GM12878 (cell line): ENCODE results near the gene UBAC2. TPM values are rescaled to one million over a fixed set of nuclear protein-coding genes. Genes with fewer than 3 reads are reported as not detected.

Source experiments
- ATAC-seq: fragments of 200-7000 bp; cut with Tn5 transposase; 3 replicates; pipeline ENCODE4 v1.9.1; 2020; ENCODE audit warnings: mild to moderate bottlenecking, moderate library complexity
- BruUV-seq: library from RNA; stranded (reverse); fragments of 400-500 nt; replicated peaks from 2 replicates; lab custom pipeline; 2021; lab: Mats Ljungman, UMichigan
- CTCF ChIA-PET: fragments of 300-600 bp; sonication (Branson Sonifier 250); formaldehyde crosslinking; extraction: SDS; loops from one replicate; lab custom pipeline; 2021; ENCODE audit warnings: inconsistent platforms; lab: Yijun Ruan, JAX
- POLR2A ChIA-PET: fragments of 350-600 bp; formaldehyde crosslinking; extraction: SDS; loops from one replicate; lab custom pipeline; 2021; ENCODE audit warnings: inconsistent platforms; lab: Charles Lee
- RAD21 ChIA-PET: fragments of 300-600 bp; sonication (Branson Sonifier 250); formaldehyde crosslinking; loops from one replicate; lab custom pipeline; 2023; ENCODE audit warnings: antibody characterized with exemption; ENCODE audit not compliant: unreplicated experiment; lab: Charles Lee
- SMC1A ChIA-PET: fragments of 300-600 bp; sonication (Branson Sonifier 250); formaldehyde crosslinking; loops from one replicate; lab custom pipeline; 2023; ENCODE audit not compliant: unreplicated experiment, uncharacterized antibody; lab: Charles Lee
- DNase-seq: peaks from one replicate; pipeline ENCODE4 v3.0.0-alpha.2; 2011; ENCODE audit warnings: low read depth, low spot score
- FAIRE-seq: peaks from 3 replicates; lab custom pipeline; 2011; peaks lifted over from hg19 to GRCh38; lab: Jason Lieb, UNC
- H2AFZ ChIP-seq: 2 replicates; pipeline ENCODE4 v1.6.0; 2011; ENCODE audit warnings: low read depth, low read length, control low read depth; ENCODE audit not compliant: control insufficient read depth
- H3K27ac ChIP-seq: 2 replicates; pipeline ENCODE4 v1.5.1; 2011; ENCODE audit warnings: control low read depth; ENCODE audit not compliant: control insufficient read depth, insufficient read depth
- H3K27me3 ChIP-seq, 2 experiments: replicated peaks in 1 of 2; 2 replicates each; pipeline versions ENCODE4 v1.6.0 to v1.6.1; 2011; ENCODE audit warnings: low read length in 1 of 2; ENCODE audit not compliant: control insufficient read depth in 2 of 2, insufficient read depth in 2 of 2
- H3K36me3 ChIP-seq, 2 experiments: 2 replicates each; pipeline ENCODE4 v1.5.1; 2011; ENCODE audit warnings: low read length in 1 of 2; ENCODE audit not compliant: control insufficient read depth in 2 of 2, insufficient read depth in 2 of 2
- H3K4me1 ChIP-seq: 2 replicates; pipeline ENCODE4 v1.6.1; 2011; ENCODE audit warnings: mild to moderate bottlenecking, low read length, moderate library complexity, mixed read lengths; ENCODE audit not compliant: control insufficient read depth, insufficient read depth
- H3K4me2 ChIP-seq: 2 replicates; pipeline ENCODE4 v1.6.0; 2011; ENCODE audit warnings: control low read depth; ENCODE audit not compliant: control insufficient read depth, insufficient read depth
- H3K4me3 ChIP-seq: fragments of 200-600 bp; sonication (generic); 2 replicates; pipeline ENCODE4 v1.5.1; 2016
- H3K79me2 ChIP-seq: 2 replicates; pipeline ENCODE4 v1.6.0; 2011; ENCODE audit warnings: low read length; ENCODE audit not compliant: control insufficient read depth, insufficient read depth
- H3K9ac ChIP-seq: 2 replicates; pipeline ENCODE4 v1.8.0; 2011; ENCODE audit warnings: low read length, control low read depth, mixed read lengths; ENCODE audit not compliant: control insufficient read depth, insufficient read depth
- H3K9me3 ChIP-seq: replicated peaks from 3 replicates; pipeline ENCODE4 v1.5.1; 2011; ENCODE audit warnings: mild to moderate bottlenecking, low read length; ENCODE audit not compliant: control insufficient read depth, insufficient read depth
- H4K20me1 ChIP-seq: 2 replicates; pipeline ENCODE4 v1.6.0; 2011; ENCODE audit not compliant: control insufficient read depth, insufficient read depth
- BHLHE40 ChIP-seq, 2 experiments: fragments of 450-650 bp in 1 of 2; IDR thresholded peaks; 2 replicates each; pipeline ENCODE4 v1.6.1; 2011 to 2017; ENCODE audit warnings: low read depth in 2 of 2, borderline replicate concordance in 1 of 2, improper control_type of control experiment in 1 of 2, low read length in 1 of 2, mild to moderate bottlenecking in 1 of 2
- CHD4 ChIP-seq: fragments of 200-600 bp; sonication (generic); IDR thresholded peaks from 2 replicates; pipeline ENCODE4 v1.6.1; 2016; ENCODE audit warnings: mild to moderate bottlenecking
- FOXM1 ChIP-seq: IDR thresholded peaks from 2 replicates; pipeline ENCODE4 v1.6.1; 2012; ENCODE audit warnings: low read depth, mild to moderate bottlenecking, inconsistent platforms, low read length, moderate library complexity
- IKZF1 ChIP-seq: fragments of 450-650 bp; conservative IDR thresholded peaks from 2 replicates; pipeline ENCODE4 v1.6.1; 2017; ENCODE audit warnings: antibody characterized with exemption, mild to moderate bottlenecking
- IRF4 ChIP-seq: IDR thresholded peaks from 2 replicates; pipeline ENCODE4 v1.6.1; 2011; ENCODE audit warnings: low read depth, low read length
- MYB ChIP-seq: fragments of 150-350 bp; IDR thresholded peaks from 2 replicates; pipeline ENCODE4 v1.6.1; 2014; ENCODE audit warnings: mild to moderate bottlenecking, low read depth, low read length, borderline replicate concordance
- NRF1 ChIP-seq: conservative IDR thresholded peaks from 2 replicates; pipeline ENCODE4 v1.6.1; 2011; ENCODE audit warnings: mild to moderate bottlenecking, low read depth, low read length, improper control_type of control experiment
- RELA ChIP-seq: fragments of 450-650 bp; IDR thresholded peaks from 2 replicates; pipeline ENCODE4 v1.8.0; 2014; ENCODE audit warnings: borderline replicate concordance; ENCODE audit not compliant: partially characterized antibody
- SMAD1 ChIP-seq: fragments of 450-650 bp; IDR thresholded peaks from 2 replicates; pipeline ENCODE4 v1.6.1; 2018; ENCODE audit warnings: mild to moderate bottlenecking, low read depth; ENCODE audit not compliant: partially characterized antibody
- SMAD5 ChIP-seq: IDR thresholded peaks from 2 replicates; pipeline ENCODE4 v1.6.1; 2016; ENCODE audit warnings: antibody characterized with exemption, low read depth
- SREBF2 ChIP-seq: IDR thresholded peaks from 2 replicates; pipeline ENCODE4 v1.6.1; 2012; ENCODE audit warnings: mild to moderate bottlenecking, low read length
- ZSCAN29 ChIP-seq: fragments of 450-650 bp; IDR thresholded peaks from 2 replicates; pipeline ENCODE4 v1.6.1; 2017; ENCODE audit warnings: mild to moderate bottlenecking, moderate library complexity
- WGBS: methylation state at CpG from one replicate; pipeline ENCODE4 v1.1.6; 2016; ENCODE audit warnings: low lambda C conversion rate; ENCODE audit not compliant: insufficient replicate concordance, insufficient coverage; ENCODE audit errors: missing lambda C conversion rate; 5-methylcytosine and 5-hydroxymethylcytosine counted together
- in situ Hi-C: fragments of 300-500 bp; cut with MboI; formaldehyde crosslinking; loops from 9 replicates; pipeline ENCODE4 v1.14.3; 2018; ENCODE audit warnings: mixed read lengths
- intact Hi-C: fragments of 100-400 bp; cut with micrococcal nuclease; formaldehyde crosslinking; loops from one replicate; pipeline ENCODE4 v1.14.2; 2022; ENCODE audit not compliant: unreplicated experiment
- polyA plus RNA-seq, 11 experiments: library from polyadenylated mRNA; depleted of rRNA in 4 of 11; unstranded in 6 of 11; stranded (reverse) in 5 of 11; fragments of >200 nt; fragmentation: Nextera tagmentation in 4 of 11; fragmentation: Illumina TruSeq in 1 of 11; extraction: Ambion mirVana in 4 of 11; extraction: Trizol in 1 of 11; gene quantifications; 1 replicate in 1 of 11; 2 replicates in 10 of 11; pipeline versions ENCODE4 v1.2.1 to v1.2.3, GENCODE V29; 2011 to 2016; ENCODE audit warnings: inconsistent platforms in 2 of 11, missing spikeins in 2 of 11, low read depth in 1 of 11
- total RNA-seq, 4 experiments: library from RNA; depleted of rRNA in 3 of 4; stranded (reverse); fragments of >200 nt in 3 of 4; fragmentation: Illumina TruSeq in 1 of 4; extraction: Trizol in 1 of 4; gene quantifications; 2 replicates each; pipeline versions ENCODE4 v1.2.1 to v1.2.3, GENCODE V29; 2013 to 2021
- TF ChIP-seq, protein P1 (sequence below): fragments of 450-650 bp; IDR thresholded peaks from 2 replicates; pipeline ENCODE4 v1.6.1; 2017; ENCODE audit warnings: mild to moderate bottlenecking, low read depth, inconsistent platforms; ENCODE audit not compliant: poor library complexity, severe bottlenecking
- TF ChIP-seq, protein P2 (sequence below): IDR thresholded peaks from 2 replicates; pipeline ENCODE4 v1.6.1; 2011; ENCODE audit warnings: borderline replicate concordance, low read depth, mild to moderate bottlenecking, moderate library complexity, low read length; ENCODE audit not compliant: insufficient read depth, poor library complexity, severe bottlenecking
- TF ChIP-seq, protein P3 (sequence below): IDR thresholded peaks from 2 replicates; pipeline ENCODE4 v1.6.1; 2011; ENCODE audit warnings: borderline replicate concordance, low read depth, mild to moderate bottlenecking, moderate library complexity, mixed read lengths, low read length; ENCODE audit not compliant: insufficient read depth; ENCODE audit errors: extremely low read length

The UBAC2 gene
- total and polyA plus RNA-seq, 10 of the 15 experiments (the other 5 are each of a cell fraction or from before 2014, with no cell fraction given): 3.0 to 54.6 (median 17.4) TPM

DNA sequence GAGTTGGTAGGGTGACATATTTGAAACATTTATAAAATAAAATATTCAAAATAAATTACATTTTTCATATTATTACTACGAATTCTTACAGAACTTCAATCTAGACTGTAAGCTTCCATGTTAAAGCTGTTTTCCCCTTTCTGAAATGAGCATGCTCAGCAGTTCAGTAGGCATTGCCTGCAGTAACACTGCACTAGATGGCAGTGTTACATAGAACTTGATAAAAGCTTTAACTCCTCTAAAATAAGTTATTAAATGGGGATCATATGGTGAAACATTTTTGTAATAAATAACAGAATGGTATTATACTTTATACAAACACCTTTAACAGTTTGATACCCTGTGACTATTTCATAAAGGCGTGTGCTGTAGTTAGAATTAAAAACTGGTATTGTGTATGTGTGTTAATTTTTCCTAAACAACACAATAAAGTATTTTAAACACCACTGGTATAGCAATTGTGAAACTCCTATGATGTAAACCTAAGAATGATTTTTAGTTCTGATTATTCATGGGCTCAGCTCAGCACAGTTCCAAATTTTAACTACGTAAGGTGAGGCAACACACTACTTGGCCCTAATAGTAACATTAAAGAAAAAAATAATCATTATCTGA is 69.1 kb downstream of the UBAC2 start (continued):
- TF ChIP-seq NRF1: 0 out of 2 replicates have a peak, but pooled peaks have one; percentile 26
- TF ChIP-seq RELA: no peak
- TF ChIP-seq, protein P1, sequence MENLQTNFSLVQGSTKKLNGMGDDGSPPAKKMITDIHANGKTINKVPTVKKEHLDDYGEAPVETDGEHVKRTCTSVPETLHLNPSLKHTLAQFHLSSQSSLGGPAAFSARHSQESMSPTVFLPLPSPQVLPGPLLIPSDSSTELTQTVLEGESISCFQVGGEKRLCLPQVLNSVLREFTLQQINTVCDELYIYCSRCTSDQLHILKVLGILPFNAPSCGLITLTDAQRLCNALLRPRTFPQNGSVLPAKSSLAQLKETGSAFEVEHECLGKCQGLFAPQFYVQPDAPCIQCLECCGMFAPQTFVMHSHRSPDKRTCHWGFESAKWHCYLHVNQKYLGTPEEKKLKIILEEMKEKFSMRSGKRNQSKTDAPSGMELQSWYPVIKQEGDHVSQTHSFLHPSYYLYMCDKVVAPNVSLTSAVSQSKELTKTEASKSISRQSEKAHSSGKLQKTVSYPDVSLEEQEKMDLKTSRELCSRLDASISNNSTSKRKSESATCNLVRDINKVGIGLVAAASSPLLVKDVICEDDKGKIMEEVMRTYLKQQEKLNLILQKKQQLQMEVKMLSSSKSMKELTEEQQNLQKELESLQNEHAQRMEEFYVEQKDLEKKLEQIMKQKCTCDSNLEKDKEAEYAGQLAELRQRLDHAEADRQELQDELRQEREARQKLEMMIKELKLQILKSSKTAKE: peak; percentile 23
- TF ChIP-seq MYB: no peak
- 0 out of 2 replicates have a peak, but pooled peaks have one; percentile 17 for TF ChIP-seq FOXM1
- TF ChIP-seq SREBF2: no peak
- TF ChIP-seq IRF4: no peak

DNA sequence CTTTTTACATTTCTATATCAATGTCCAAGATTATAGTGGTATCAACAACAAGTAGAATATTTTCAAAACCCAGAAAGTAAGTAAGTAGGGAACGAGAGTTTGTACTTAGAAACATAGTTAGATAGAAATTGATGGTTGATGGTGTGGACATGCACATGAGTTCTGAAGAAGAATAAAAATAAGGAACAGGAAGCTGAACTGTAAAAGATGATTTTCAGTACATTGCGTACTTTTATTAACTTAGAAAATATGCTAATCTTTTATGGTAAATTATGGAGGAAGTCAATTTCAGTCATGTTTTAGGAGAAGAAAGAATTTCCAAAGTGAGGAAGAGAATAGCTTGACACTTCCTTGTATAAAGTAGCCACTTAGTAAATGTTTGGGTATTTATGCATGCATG is 69.9 kb downstream of the UBAC2 start:
- CTCF ChIA-PET: interaction anchor here (0.5 to 12.3 kb wide), 46 partner anchors 8 to 630 kb away, joined by 3 to 470 read pairs (median 11); partner anchors contain the start of genes GPR18, GPR183, TM9SF2 and UBAC2
- Histone ChIP-seq H3K27ac (peak overlapping the region; percentile 37), H3K4me2 (peak overlapping the region; percentile 9; the same call in 1 of the 2 replicates), H3K79me2 (peaks cover 22% of the 10 kb centered on the region), H3K4me1 (peaks cover 28% of the 10 kb centered on the region), H4K20me1 (no peaks in the 10 kb centered on the region), H3K9ac (no peak overlapping the region), H3K4me3 (no peak overlapping the region), H3K9me3 (peaks cover 10% of the 10 kb centered on the region; the same call in 2 of the 3 replicates), H2AFZ (no peak overlapping the region), H3K27me3 (no peaks in the 10 kb centered on the region), H3K36me3 (peaks cover 0 to 2% of the 10 kb centered on the region in 2 experiments; a peak in 2 of 4 replicates)
- intact Hi-C loops: loop anchor here (2.0 kb wide), 3 partner anchors 18 to 230 kb away; partner anchors contain the start of gene TM9SF2
- POLR2A ChIA-PET: interaction anchor here (0.6 to 2.9 kb wide), 16 partner anchors 10 to 166 kb away, joined by 3 to 24 read pairs (median 4); no protein-coding TSS in a partner anchor
- no peak for DNase-seq
- SMC1A ChIA-PET: interaction anchor here (0.6 to 14.4 kb wide), 45 partner anchors 11 to 1244 kb away, joined by 3 to 306 read pairs (median 9); partner anchors contain the start of genes GPR18, GPR183, TM9SF2 and UBAC2
- 39% methylated on average over 2 of the region's 2 CpGs for WGBS
- in situ Hi-C loops: loop anchor here (5.0 kb wide), 1 partner anchor 167 kb away; no protein-coding TSS in a partner anchor
- no TSS peak for BruUV-seq
- FAIRE-seq: no peak
- peak; percentile 22; the same call in 2 of the 3 replicates for ATAC-seq
- RAD21 ChIA-PET: interaction anchor here (0.6 to 12.6 kb wide), 39 partner anchors 8 to 965 kb away, joined by 3 to 338 read pairs (median 9); partner anchors contain the start of genes GPR18, GPR183 and UBAC2
- no peak for TF ChIP-seq SMAD5
- TF ChIP-seq, protein P2, sequence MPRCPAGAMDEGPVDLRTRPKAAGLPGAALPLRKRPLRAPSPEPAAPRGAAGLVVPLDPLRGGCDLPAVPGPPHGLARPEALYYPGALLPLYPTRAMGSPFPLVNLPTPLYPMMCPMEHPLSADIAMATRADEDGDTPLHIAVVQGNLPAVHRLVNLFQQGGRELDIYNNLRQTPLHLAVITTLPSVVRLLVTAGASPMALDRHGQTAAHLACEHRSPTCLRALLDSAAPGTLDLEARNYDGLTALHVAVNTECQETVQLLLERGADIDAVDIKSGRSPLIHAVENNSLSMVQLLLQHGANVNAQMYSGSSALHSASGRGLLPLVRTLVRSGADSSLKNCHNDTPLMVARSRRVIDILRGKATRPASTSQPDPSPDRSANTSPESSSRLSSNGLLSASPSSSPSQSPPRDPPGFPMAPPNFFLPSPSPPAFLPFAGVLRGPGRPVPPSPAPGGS: no peak
- no peak for TF ChIP-seq SMAD1
- TF ChIP-seq ZSCAN29: no peak
- TF ChIP-seq IKZF1: no peak
- TF ChIP-seq, protein P3, sequence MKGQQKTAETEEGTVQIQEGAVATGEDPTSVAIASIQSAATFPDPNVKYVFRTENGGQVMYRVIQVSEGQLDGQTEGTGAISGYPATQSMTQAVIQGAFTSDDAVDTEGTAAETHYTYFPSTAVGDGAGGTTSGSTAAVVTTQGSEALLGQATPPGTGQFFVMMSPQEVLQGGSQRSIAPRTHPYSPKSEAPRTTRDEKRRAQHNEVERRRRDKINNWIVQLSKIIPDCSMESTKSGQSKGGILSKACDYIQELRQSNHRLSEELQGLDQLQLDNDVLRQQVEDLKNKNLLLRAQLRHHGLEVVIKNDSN: no peak
- TF ChIP-seq BHLHE40 (IDR thresholded peaks at IDR 0.05; ENCODE audit: borderline replicate concordance in 1 of 2, low read depth in 2 of 2, low read length in 1 of 2): no peak
- no peak for TF ChIP-seq CHD4
